GM19397 (cell line): Measurements from ENCODE around the gene STKLD1.
"Not testable (repeated sequence)": the region's sequence is repeated elsewhere in the genome, so short reads cannot be mapped to it uniquely, and the experiment has no call there.

Experiments used
- ATAC-seq: cut with Tn5 transposase; IDR thresholded peaks from one replicate; pipeline ENCODE4 v1.9.1; 2021; ENCODE audit warnings: mild to moderate bottlenecking, moderate library complexity; ENCODE audit not compliant: unreplicated experiment

Gene STKLD1

DNA sequence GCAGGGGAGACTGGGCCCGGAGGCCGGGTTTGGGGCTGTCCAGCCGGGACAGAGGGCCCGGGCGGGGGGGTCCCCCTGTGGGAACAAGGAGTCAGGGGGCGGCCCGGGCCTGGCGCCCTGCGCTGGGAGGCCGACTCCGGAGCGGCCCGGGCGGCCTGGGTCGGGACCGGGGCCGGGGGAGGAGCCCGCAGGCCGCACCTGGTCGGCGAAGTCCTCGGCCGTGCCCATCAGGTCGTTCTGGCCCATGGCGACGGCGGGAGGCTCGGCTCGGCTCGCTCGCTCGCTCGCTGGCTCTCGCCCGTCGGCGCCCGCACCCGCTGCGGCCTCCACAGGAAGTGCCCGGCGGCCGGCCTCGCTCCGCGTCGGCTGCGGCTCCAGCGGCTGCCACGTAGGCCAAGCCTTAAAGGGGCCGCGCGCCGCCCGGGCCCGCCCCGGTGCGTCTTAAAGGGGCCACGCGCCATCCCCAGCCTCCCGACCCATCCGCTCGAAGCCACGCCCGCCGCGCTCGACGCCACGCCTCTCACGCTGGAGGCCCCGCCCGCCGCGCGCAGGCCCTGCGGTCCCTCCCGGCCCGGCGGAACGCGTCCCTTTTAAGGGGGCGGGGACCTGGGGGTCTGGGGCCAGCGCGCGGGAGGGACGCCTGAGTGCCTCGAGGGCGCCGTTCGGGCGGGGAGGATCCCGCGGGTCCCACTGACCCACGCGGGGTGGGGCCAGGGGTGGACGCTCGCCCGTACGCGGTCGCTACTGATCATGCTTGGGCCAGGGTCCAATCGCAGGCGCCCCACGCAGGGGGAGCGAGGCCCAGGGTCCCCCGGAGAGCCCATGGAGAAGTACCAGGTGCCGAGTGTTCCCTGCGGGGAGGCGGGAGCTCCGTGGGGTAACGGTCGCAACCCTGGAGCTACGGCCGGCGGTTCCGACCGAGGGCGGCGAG lies at the start of gene STKLD1, which contains the start of gene SURF4:
TSS of gene STKLD1 (plus strand) at position 643 of the 931 bp plus-strand sequence. CDS start at position 751, 108 bp downstream.
TSS of gene SURF4 (minus strand) at position 337 of the 931 bp plus-strand sequence. CDS start at position 246, 91 bp downstream.
- peak; percentile 89 for ATAC-seq

DNA sequence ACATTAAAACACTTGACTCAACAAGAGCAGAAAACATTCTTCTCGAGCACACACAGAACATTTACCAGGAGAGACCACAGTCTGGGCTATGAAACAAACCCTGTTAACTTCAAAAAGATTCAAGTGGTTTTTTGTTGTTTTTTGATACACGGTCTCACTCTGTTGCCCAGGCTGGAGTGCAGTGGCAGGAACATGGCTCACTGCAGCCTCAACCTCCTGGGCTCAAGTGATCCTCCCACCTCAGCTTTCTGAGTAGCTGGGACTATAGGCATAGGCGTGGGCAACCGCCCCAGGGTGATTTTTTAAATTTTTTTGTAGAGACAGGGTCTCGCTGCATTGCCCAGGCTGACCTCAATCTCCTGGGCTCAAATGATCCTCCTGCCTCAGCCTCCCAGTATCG lies 49.1 kb upstream of the STKLD1 start:
- ATAC-seq, result not testable (repeated sequence)

DNA sequence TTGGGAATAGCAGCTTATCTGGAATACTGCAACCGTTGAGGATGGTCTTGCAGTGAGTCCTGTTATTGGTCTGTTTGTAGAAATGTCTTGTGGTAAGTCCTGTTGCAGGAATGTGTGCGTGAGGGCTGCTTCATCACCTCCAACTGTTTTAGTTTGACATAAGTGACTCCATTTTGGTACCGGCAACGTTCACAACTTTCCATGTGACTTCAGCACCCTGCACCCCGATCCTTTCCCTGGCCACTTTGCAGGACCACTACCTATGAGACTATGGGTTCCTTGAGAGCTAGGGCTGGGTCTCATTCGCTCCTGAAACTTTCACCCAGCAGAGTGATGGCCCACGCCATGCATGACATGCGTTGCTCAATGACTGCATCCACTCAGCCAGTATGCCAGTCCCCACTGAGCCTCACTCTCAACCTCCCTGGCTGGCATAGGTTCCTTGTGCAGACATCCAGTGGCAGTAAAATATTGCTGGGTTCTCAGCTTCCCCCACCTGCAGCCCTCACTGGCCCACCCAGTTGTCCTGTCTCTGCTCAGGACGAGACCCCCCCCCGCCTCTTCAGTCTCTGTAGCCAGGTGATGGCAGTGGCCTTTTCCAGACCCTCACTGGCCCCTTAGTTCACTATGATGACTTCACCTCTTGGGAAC lies 48.2 kb upstream of the STKLD1 start:
- no peak for ATAC-seq

DNA sequence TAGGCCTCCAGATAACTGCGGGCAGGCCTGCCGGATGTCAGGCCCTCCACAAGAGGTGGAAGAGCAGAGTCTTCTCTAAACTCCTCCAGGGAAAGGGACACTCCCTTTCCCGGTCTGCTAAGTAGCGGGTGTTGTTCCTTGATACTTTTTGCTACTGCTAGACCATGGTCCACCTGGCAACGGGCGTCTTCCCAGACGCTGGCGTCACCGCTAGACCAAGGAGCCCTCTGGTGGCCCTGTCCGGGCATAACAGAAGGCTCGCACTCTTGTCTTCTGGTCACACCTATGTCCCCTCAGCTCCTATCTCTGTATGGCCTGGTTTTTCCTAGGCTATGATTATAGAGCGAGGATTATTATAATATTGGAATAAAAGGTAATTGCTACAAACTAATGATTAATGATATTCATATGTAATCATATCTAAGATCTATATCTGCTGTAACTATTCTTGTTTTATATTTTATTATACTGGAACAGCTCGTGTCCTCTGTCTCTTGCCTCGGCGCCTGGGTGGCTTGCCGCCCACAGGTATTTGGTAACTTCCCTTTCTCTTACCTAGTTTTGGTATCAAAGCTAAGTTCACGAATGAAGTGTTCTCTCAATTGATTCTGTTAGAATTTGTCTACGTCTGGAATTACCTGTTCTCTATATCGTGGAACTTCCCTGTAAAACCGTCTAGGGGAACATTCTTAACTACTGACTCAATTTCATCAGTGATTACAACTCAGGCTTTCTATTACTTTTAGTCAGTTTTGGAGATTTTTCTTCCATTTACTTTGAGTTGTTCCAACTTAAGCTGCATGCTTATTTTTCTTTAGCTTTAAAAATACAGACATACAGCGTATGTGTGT lies 46.6 kb upstream of the STKLD1 start:
- not testable (repeated sequence) for ATAC-seq

DNA sequence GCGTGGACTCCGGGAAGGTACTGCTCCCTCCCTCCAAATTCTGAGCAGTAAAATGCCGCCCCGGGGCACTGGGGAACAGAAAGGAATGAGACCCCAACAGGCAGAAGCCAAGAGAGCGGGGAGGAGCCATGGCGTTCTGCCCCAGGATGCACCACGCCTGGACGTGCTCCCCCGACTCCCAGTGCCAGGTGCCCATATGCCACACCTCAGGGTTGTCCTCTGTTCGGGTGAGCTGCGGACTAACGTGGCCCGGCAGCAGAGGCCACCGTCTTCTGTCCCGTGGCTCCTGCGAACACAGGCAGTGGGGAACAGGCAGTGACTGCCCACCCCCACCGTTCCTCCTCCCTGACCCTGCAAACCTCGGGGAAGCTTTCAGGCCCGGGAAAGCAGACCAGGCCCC lies 44.9 kb upstream of the STKLD1 start:
- no peak for ATAC-seq

DNA sequence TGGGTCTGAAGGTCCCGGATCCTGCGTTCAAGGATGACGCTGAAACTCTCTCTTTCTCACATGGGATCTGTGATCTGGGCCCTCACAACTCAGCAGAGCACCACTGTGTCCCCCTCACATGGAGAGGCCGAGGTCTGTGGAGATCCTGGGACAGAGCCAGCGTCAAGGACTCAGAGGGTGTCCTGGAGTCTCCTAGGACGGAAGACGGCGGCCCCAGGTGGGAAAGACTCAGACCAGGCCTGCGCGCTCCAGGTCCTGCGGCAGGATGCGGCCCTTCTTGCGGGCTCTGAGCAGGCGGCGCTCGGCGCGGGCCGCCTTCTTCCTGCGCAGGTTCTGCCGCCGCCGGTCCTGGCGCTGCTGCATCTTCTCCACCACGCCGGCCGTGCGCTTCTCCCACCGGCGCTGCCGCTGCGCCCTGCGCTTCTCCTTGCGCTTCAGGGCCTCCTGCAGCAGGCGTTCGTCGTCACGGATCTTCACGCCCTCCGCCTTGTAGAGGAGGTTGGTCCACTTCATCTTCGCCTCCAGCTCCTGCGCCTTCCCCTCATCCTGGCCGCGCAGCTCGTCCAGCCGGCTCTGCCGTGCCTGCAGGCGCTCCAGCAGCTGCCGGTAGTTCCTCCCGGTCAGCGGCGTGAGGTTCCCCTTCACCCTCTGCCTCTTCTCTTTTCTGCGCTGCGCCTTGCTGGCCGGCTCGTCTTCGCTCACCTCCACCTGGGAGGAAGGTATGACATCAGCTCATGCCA lies 44.4 kb upstream of the STKLD1 start:
- no peak for ATAC-seq

DNA sequence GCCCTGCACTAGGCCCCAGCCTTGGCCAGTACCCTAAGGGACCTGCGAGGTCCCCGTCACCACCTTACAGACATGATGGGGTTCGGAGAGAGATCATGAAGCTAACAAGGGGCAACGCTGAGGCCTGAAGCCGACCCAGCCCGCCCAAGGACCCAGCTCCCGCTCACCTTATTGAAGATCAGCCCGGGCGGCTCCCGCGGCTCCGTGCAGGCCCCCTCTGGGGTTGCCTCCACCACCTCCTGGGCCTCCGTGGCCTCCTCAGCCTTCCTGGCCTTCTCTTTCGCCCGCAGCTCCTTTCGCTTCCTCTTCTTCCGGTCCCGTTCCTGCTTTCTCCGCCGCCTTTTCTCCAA lies 43.8 kb upstream of the STKLD1 start:
- no peak for ATAC-seq

DNA sequence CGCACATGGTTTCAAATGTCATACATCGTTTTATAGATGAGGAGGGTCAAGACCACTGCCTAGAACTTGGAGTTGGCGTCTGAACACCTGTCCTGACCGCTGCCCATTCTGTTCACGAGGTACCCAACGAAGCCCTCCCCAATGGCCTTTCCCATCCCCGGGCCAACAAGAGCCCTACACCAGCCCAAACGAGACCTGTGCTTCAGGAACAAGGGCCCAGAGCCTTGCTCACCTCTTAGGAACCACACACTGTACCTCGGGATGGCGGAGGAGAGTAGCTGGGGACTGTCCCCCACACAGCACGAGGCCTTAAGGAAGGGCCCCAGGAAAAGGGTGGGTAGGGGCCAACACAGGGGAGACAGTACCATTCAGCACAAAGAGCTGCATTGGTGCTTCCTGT lies 43.2 kb upstream of the STKLD1 start:
- no peak for ATAC-seq

DNA sequence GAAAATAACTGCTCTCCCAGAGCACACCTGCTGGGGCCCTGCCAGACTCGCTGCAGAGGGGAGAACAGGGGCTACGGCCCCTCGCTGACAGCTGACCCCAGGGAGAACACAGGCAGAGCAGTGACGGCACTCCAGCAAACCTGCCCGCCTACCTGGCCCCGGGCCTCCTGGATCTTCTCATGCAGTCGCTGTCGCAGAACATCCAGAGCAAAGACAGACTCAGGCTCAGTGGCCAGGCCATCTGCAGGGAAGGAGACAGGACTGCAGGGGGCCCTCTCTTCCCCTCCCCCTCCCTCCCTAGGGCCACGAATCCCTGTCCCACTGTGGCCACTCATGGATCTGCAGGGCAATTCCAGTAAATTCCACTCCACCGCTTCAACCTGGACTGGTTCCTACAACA lies 42.6 kb upstream of the STKLD1 start:
- ATAC-seq, result no peak

DNA sequence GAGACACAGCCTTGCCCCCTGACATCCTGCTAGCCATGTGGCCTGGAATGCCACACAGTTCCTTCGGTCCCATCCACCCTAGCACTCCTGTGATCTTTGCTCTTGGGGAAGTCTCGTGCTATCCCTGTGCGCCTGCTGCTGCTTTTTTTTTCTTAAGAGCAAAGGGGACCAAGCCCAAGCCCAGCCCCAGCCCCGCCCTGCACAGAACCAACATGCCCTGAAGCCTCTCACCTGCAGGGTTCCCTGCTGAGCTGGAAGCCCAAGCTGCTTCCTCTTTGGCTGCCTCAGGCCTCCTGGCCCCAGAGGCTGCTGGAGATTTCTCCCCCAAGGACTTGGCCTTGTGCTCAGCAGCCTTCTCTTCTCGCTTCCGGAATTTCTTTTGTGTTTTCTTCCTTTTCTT lies 42.0 kb upstream of the STKLD1 start:
- no peak for ATAC-seq

DNA sequence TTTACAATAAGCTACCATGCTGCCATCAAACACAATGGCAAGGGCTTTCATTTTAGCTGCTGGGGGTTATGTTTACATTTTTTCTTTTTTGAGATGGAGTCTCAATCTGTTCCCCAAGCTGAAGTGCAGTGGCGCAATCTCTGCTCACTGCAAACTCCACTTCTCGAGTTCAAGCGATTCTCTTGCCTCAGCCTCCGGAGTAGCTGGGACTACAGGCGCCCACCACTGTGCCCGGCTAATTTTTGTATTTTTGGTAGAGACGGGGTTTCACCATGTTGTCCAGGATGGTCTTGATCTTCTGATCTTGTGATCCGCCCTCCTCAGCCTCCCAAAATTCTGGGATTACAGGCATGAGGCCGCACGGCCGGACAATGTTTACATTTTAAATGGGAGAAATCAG lies 41.3 kb upstream of the STKLD1 start:
- not testable (repeated sequence) for ATAC-seq

DNA sequence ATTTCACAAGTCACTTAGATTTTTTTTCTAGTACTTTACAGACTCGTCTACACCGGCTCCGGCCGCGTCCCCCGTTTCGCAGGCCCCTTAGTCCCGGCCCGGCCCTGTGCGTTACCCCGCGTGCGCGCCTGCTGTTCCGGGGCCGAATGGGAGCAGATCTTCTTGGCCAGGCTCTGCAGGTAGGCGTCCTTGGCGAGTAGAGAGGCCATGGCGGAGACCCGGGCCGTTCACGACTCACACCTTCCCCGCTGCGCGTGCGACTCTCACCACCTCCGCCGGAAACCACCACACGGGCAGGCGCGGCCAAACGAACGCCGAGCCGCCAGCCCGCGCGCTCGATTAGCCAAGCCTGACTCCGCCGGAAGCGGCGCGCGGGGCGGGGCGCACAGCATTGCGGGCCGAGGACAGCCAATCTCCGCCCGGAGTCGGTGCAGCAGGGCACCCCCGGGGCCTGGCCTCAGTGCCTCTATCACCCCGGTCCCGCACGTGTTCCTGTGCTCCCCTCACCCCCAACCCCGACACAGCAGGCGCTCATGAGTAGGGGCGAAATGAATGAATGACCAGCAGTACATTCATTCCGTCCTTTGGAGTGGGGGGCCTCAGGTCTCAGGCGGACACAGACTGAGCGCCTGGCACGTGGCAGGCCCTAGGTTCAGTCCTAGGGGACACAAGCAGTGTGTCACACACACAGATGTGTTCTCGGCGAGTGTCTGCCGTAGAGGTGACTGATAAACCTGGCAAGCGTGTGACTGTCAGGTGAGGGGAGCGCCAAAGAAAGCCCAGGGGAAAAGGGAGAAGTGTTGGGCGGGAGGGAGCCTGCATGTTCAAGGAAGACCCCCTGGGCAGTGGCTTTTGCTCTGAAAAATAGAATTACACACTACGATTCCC lies 40.0 kb upstream of the STKLD1 start, which contains the start of gene SURF6:
TSS of gene SURF6 (minus strand) at position 265 of the 888 bp plus-strand sequence. CDS start at position 209, 56 bp downstream.
- ATAC-seq, result peak; percentile 76

DNA sequence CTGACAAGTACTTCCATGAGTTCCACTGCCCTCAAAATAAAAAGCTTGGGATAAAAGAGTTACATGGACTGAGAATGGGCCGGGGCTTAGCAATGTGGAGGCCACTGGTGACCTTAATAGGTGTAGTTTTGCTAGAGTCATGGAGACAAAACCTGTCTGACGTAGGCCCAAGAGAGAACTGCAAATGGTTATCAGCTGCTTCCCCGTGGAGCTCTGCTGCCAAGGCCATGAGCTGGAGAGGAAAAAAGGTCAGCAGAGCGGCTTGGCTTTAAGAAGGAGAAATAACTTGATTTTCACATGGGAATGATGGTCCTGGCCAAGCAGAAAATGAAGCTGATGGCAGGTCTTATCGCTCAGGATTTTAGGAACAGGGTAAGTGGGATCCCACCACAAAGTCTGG lies 36.5 kb upstream of the STKLD1 start:
- ATAC-seq, result no peak

DNA sequence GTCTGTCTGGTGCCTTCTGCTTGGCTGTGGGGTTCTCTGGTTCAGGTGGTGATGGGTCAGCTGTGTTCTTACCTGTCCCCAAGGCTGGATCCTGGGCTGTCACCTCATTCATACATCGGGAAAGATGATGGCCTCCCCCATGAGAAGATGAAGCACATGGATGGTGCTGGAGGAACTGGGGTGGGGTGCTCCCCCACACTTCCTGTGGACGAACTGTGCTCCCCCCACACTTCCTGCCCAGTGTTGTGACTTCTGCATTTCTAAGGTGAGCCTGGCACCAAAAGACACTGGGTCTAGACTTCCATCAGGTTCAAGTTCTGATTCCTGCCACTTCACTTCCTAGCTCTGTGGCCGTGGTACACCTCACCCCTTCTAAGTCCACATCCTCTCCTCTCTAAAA lies 35.9 kb upstream of the STKLD1 start:
- ATAC-seq, result no peak

DNA sequence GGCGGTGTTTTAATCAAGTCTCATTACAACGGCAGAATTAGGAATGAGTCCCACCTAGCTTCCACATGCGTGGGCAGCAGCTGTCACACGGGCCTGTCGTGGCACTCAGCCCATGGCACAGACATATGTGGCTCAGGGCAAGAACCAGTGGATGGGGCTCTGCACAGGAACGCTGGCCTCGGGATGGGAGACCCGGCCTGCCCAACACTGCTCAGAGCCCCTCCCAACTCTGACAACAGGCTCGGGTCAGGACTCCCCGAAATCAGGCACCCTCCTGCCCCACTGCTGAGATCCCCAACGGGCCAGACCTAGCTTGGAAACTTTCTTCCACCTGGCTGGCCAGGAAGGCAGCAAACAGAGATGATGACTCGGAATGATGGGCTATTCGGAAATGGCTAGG lies 35.2 kb upstream of the STKLD1 start:
- ATAC-seq, result no peak

DNA sequence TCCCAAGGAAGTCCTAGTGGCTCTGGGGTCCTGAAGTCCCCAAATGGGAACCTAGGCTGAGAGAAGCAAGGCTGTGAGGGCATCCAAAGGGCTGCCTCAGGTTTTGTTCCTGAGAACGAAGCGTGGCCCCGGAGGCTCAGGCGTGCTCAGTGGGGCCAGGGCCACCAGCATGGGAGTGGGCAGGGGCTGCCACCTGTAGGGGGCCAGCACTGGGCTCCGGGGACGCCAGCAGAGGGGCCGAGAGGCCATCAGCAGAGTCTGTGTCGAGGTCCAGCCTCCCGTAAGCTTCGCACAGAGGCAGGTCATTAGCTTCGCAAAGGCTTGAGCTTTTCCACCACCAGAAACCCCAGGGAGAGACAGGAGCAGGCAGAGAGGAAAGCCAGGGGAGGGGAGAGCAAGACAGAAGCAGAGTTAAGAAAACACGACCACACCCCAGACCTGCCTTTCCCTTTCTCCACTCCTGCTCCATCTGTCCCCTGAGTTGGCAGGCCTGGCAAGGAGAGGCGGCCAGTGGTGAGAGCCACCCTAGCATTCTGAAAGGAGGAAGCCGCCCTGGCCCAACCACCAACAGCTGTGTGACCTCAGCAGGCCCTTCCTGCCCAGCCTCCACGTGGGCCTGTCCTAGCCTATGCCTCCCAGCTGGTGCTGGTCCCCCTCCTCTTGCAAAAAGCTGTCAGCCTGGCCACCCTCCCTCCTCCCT lies 34.6 kb upstream of the STKLD1 start:
- no peak for ATAC-seq

DNA sequence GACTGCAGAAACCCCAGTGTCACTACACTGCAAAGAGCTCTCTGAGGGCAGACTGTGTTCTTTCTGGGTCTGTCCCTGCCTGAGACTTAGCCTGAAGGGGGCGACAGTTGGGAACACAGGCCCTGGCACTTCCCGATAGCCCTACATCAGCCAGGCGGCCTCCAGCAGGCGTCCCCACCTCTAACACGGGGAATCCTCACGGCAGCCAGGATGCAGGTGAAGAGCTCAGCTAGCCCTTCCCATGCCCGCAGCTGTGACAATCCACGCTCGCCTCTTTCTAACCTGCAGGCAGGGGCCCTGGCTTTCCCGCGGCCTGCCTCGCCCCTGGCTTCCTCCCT lies 34.1 kb upstream of the STKLD1 start:
- ATAC-seq, result no peak

DNA sequence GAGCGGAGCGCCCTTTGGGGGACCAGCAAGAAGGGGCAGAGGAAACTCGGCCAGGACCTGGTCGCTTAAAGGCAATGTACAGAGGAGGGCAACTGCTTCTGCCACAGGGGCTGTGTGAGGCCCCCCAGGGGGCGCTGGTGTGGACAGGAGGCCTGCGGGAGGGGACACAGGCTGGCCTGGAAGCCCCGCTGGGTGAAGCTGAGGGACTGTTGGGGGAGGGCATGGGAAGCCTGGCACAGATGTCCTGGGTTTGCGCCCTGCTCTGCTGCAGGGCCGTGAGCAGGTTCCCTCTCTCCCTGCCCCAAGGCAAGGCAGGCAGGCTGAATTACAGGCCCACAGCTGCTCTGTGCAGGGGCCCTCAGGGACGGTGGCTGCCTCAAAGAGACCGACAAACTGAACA lies 33.6 kb upstream of the STKLD1 start:
- no peak for ATAC-seq

DNA sequence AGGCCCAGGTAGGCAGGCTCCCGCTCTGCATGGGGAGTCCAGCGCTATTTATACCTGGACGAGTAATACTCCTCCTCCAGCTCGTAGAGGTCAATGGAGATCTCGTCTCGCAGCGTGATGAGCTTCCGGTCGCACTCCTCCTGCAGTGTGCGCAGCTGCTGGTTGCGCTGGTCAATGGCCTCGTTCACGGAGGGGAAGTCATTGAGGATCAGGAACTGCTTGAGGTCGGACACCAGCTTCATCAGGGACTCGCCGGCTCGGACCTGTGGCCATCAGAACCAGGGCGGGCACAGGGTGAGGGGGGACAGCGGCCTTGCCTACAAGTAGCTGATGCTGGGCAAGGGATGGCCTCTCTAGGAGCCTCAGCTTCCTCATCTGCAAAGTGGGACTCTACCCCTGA lies 32.1 kb upstream of the STKLD1 start:
- no peak for ATAC-seq
